Adrenal gland (tissue), 5 donors: ENCODE measurements around the gene ANKRD30B.
"Not testable (repeated sequence)": the region's sequence is repeated elsewhere in the genome, so short reads cannot be mapped to it uniquely, and the experiment has no call there.

ENCODE experiments used
- POLR2A ChIP-seq, 2 donors: fragments of 450-650 bp; IDR thresholded peaks; one replicate each; pipeline ENCODE4 v1.6.1; 2017; ENCODE audit warnings: antibody characterized with exemption in 2 of 2, mild to moderate bottlenecking in 2 of 2, moderate library complexity in 1 of 2
- TF ChIP-seq, protein P1 (sequence below), 6 experiments: fragments of 450-650 bp in 4 of 6; fragments of 200-600 bp in 2 of 6; sonication (generic) in 1 of 6; IDR thresholded peaks; 1 replicate in 5 of 6; 2 replicates in 1 of 6; pipeline versions ENCODE4 v1.5.1 to v1.8.0; 2016 to 2021; ENCODE audit warnings: antibody characterized with exemption in 6 of 6, mild to moderate bottlenecking in 2 of 6, moderate library complexity in 1 of 6
- donor health status: DM: no; HTN: no; CAD: no.

DNA sequence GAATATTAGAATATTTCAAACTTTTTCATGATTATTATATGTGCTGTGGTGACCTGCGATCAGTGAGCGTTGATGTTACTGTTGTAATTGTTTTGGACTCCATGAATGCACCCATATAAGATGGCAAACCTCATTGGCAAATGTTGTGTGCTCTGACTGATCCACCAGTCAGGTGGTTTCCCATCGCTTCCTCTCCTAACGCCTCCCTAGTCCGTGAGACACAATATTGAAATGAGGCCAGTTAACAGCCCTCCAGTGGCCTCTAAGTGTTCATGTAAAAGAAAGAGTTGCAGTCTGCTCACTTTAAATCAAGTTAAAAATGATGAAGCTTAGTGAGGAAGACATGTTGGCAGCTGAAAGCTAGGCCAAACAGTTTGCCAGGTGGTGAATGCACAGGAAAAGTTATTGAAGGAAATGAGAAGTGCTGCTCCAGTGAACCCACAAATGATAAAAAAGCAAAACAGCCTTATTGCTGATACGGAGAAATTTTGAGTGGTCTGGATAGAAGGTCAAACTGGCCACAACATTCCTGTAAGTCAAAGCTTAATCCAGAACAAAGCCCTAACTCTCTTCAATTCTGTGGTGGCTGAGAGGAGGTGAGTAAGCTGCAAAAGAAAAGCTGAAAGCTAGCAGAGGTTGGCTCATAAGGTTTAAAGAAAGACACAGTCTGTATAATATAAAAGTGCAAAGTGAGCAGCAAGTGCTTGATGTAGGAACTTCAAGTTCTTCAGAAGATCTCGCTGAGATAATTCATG is 46.5 kb upstream of the ANKRD30B start:
- TF ChIP-seq, protein P1, sequence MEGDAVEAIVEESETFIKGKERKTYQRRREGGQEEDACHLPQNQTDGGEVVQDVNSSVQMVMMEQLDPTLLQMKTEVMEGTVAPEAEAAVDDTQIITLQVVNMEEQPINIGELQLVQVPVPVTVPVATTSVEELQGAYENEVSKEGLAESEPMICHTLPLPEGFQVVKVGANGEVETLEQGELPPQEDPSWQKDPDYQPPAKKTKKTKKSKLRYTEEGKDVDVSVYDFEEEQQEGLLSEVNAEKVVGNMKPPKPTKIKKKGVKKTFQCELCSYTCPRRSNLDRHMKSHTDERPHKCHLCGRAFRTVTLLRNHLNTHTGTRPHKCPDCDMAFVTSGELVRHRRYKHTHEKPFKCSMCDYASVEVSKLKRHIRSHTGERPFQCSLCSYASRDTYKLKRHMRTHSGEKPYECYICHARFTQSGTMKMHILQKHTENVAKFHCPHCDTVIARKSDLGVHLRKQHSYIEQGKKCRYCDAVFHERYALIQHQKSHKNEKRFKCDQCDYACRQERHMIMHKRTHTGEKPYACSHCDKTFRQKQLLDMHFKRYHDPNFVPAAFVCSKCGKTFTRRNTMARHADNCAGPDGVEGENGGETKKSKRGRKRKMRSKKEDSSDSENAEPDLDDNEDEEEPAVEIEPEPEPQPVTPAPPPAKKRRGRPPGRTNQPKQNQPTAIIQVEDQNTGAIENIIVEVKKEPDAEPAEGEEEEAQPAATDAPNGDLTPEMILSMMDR (IDR thresholded peaks at IDR 0.05): not testable (repeated sequence)
- TF ChIP-seq POLR2A (IDR thresholded peaks at IDR 0.05): not testable (repeated sequence)
